ENCODE data around the gene PKNOX2. TPM values are rescaled to one million over a fixed set of nuclear protein-coding genes. Genes with fewer than 3 reads are reported as not detected.

PKNOX2 gene
- total RNA-seq, 1 donor from 2014 or later, result not detected

DNA sequence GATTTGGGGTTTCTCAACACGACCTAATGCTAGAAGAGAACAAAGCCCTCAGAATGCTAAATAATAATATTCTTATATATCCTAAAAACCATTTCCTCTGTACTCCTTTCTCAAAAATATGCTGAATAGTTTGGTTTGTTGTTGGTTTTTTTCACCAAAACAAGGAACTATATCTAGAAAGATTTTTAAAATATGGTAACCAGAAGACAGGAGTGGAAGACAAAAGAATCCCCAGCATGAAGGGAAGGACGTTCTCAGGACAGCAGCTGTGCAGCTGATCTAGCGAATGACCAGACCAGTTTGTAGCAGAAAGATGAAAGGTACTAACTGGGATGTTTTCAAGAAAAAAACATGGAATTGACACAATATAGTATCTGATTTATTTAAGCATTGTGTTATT lies 312.2 kb downstream of the PKNOX2 start:
- Mint-ChIP-seq H3K4me1 (no peaks in the 10 kb centered on the region), H3K27me3 (no peaks in the 10 kb centered on the region), H3K27ac (no peak overlapping the region), H3K36me3 (ENCODE audit: low read depth) (no peaks in the 10 kb centered on the region), H3K9me3 (no peaks in the 10 kb centered on the region), H3K4me3 (no peak overlapping the region)
- POLR2A ChIA-PET, result no interaction called here
- CTCF ChIA-PET, result no interaction called here
- DNase-seq, result no peak
- no peak for ATAC-seq (ENCODE audit: low read depth)
- TF ChIP-seq, protein P1, sequence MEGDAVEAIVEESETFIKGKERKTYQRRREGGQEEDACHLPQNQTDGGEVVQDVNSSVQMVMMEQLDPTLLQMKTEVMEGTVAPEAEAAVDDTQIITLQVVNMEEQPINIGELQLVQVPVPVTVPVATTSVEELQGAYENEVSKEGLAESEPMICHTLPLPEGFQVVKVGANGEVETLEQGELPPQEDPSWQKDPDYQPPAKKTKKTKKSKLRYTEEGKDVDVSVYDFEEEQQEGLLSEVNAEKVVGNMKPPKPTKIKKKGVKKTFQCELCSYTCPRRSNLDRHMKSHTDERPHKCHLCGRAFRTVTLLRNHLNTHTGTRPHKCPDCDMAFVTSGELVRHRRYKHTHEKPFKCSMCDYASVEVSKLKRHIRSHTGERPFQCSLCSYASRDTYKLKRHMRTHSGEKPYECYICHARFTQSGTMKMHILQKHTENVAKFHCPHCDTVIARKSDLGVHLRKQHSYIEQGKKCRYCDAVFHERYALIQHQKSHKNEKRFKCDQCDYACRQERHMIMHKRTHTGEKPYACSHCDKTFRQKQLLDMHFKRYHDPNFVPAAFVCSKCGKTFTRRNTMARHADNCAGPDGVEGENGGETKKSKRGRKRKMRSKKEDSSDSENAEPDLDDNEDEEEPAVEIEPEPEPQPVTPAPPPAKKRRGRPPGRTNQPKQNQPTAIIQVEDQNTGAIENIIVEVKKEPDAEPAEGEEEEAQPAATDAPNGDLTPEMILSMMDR (IDR thresholded peaks at IDR 0.05), result no peak
- intact Hi-C loops (cut with micrococcal nuclease), result no loop called here

DNA sequence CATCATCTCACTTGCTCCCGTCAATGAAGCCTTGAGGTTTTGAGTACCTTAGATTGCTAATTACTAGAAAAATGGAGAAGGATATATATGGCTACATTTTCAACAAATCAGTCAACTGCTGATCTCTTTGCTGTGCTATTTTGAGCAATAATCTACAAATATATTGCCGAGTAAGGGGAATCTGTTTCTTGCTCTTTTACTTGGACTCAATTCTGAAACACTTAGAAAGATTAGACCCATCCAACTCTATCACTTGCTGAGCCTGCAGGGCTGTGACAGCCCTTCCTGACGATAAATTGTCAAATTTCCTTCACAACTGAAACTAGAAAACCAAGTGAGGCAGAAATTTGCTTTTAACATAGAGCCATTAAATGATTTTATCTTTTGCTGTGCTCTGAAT lies 314.6 kb downstream of the PKNOX2 start:
- Mint-ChIP-seq H3K27me3 (no peaks in the 10 kb centered on the region), H3K27ac (no peak overlapping the region), H3K4me3 (no peak overlapping the region), H3K36me3 (ENCODE audit: low read depth) (no peaks in the 10 kb centered on the region), H3K4me1 (no peaks in the 10 kb centered on the region), H3K9me3 (no peaks in the 10 kb centered on the region)
- no peak for ATAC-seq (ENCODE audit: low read depth)
- TF ChIP-seq, protein P1 (IDR thresholded peaks at IDR 0.05), result no peak
- ChIA-PET POLR2A (no interaction called here), CTCF (no interaction called here)
- intact Hi-C loops (cut with micrococcal nuclease), result no loop called here
- no peak for DNase-seq

DNA sequence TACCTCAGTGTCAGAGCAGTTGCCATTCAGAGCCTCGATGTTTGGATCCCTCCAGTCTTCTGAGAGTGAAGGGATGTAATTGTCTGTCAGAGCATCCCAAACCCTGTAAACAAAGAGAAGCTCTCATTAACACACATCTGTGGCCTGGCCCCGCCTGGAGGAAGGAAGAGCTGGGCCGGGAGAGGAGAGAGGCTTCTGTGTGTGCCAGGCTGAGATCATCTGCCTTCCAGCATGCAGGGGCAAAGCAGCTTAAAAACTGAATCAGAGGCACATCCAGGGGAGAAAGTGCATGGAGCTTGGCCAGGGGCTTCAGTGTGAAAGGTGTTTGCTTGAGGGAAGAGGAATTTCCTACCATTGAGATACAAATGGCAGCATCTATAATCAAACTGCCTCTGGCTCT lies 317.0 kb downstream of the PKNOX2 start:
- Mint-ChIP-seq H3K27me3 (no peaks in the 10 kb centered on the region), H3K36me3 (ENCODE audit: low read depth) (no peaks in the 10 kb centered on the region), H3K9me3 (no peaks in the 10 kb centered on the region), H3K27ac (no peak overlapping the region), H3K4me1 (no peaks in the 10 kb centered on the region), H3K4me3 (no peak overlapping the region)
- intact Hi-C loops (cut with micrococcal nuclease), result no loop called here
- TF ChIP-seq, protein P1 (IDR thresholded peaks at IDR 0.05), result no peak
- ATAC-seq (ENCODE audit: low read depth) (no peak), DNase-seq (no peak)
- CTCF ChIA-PET, result no interaction called here
- POLR2A ChIA-PET, result no interaction called here

Other genes starting within 250 kb of the PKNOX2 start
- not detected in 2 replicates for gene HEPN1, start 245.5 kb upstream of the PKNOX2 start, total RNA-seq
- not detected in 2 replicates for gene HEPACAM, start 228.7 kb upstream of the PKNOX2 start, total RNA-seq
- 0.51 and 0.71 TPM in 2 replicates for gene CCDC15, start 210.5 kb upstream of the PKNOX2 start, total RNA-seq
- gene SLC37A2, start 101.4 kb upstream of the PKNOX2 start, total RNA-seq, result 21.3 and 27.5 TPM in 2 replicates
- gene TMEM218, start 53.1 kb upstream of the PKNOX2 start, total RNA-seq, result 18.8 and 20.1 TPM in 2 replicates